NCI-H1694 treated with DMSO at 0.1 percent for 48 hours (cell line): ENCODE measurements around the gene ICAM3.
"Not testable (repeated sequence)": the region's sequence is repeated elsewhere in the genome, so short reads cannot be mapped to it uniquely, and the experiment has no call there.

ENCODE experiments used
- DNase-seq: peaks from one replicate; lab custom pipeline; 2025; lab: John Stamatoyannopoulos, UW

The ICAM3 gene, protein sequence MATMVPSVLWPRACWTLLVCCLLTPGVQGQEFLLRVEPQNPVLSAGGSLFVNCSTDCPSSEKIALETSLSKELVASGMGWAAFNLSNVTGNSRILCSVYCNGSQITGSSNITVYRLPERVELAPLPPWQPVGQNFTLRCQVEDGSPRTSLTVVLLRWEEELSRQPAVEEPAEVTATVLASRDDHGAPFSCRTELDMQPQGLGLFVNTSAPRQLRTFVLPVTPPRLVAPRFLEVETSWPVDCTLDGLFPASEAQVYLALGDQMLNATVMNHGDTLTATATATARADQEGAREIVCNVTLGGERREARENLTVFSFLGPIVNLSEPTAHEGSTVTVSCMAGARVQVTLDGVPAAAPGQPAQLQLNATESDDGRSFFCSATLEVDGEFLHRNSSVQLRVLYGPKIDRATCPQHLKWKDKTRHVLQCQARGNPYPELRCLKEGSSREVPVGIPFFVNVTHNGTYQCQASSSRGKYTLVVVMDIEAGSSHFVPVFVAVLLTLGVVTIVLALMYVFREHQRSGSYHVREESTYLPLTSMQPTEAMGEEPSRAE

DNA sequence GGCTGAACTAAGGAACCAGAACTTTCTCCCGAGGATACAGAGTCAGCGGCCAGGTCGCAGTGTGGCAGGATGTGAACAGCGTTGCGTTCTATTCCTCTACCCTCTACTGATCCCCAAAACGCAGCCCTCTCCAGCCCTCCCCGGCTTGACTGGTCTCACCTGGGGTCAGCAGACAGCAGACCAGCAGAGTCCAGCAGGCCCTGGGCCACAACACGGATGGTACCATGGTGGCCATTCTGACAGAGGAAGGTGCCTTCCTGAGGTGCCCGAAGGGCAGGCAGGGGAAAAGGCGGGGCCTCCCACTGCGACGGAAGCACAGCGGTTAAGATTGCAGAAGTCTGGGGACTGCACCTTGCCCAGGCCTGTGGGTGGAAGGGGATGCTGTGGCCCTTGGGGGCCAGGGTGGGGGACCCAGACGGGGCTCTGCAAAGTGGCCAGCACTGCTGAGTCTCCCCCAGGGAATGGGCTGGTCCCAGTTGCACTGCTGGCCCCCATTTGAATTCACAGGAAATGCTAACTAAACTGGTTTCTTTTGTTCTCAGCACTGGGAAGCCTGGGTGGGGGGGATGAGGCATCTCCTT lies at the start of gene ICAM3:
Gene ICAM3 (minus strand): TSS at position 245 of the 581 bp plus-strand sequence. CDS start 10 bp downstream, at position 235.
- no peak for DNase-seq

DNA sequence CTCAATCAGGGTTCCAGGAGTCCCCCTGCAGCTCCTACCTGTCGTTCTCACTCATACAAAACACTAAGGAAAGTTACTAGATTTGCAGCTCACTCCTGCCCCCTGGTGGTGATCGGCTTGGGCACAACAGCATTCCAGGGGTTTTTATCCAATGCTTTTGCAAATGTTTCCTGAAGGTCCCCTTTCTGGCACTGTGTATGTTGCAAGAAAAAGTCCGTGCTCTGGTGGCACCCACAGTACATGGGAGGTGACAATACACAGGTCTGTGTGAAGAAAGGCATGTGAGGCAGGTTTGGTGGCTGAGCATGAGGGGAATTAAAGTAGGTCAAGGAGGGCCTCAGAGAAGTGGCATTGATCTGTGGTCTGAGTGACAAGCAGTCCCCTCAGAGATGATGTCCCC lies 49.5 kb upstream of the ICAM3 start:
- DNase-seq, result peak; percentile 68

DNA sequence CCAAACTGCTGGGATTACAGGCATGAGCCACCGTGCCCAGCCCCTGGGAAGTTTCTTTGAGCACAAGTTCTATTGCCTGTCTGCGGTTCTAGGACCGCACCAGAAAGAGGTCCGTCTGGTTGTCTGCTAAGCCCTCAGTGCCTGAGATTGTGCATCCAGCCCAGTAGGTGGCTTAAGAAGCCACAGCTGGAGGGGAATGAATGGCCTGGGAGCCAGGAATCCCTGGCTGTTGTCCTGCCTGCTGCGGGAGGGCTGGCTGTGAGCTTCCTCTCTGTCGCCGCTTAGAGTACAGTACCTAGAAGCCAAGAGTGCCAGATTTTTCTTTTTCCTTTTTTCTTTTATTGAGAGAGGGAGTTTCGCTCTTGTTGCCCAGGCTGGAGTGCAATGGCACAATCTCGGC lies 45.2 kb upstream of the ICAM3 start:
- no peak for DNase-seq

DNA sequence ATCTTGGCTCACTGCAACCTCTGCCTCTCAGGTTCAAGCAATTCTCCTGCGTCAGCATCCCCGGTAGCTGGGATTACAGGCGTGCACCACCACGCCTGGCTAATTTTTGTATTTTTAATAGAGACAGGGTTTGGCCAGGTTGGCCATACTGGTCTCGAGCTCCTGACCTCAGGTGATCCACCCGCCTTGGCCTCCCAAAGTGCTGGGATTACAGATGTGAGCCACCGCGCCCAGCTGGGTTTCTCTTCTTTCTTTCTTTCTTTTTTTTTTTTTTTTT lies 43.7 kb upstream of the ICAM3 start:
- DNase-seq, result not testable (repeated sequence)

DNA sequence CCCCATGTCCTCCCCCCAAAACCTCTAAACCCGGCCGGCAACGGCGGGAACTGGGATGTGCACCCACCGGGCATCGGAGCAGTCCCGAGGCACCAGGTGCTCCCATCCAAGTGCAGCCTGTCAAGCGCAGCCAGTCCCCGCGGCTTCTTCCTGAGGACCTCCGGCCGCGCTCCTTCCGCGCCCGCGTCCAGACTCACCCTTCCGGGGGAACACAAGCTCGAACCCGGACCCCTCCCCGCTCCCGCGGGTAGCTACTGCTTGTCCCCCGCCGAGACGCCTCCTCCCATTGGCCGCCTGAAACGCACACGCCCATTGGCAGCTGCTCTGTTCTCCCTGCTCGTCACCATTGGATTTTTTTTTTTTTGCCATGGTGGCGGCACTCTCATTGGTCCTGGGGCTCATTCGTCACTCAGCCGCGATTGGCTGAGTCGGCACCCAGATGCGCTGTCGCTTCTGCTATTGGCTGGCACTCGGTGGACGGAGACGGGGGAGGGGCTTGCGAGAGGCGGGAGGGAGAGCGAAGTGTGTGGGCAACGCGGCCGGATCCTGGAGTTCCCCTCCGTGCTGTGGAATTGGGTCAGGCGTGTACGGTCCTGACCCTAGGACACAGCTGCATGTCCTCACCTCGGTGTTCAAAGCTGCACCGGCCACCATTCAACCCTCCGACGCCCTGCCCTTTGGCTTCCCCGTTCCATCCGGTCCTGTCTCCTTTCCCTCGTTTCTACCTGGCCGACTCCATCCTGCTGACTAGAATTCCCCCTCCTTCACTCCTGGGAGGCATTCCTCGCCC lies 41.1 kb upstream of the ICAM3 start, which contains the start of gene TYK2:
Gene TYK2 (minus strand): TSS at position 260 of the 790 bp plus-strand sequence. CDS start 2,166 bp downstream, outside the sequence.
- peak; percentile 95 for DNase-seq

DNA sequence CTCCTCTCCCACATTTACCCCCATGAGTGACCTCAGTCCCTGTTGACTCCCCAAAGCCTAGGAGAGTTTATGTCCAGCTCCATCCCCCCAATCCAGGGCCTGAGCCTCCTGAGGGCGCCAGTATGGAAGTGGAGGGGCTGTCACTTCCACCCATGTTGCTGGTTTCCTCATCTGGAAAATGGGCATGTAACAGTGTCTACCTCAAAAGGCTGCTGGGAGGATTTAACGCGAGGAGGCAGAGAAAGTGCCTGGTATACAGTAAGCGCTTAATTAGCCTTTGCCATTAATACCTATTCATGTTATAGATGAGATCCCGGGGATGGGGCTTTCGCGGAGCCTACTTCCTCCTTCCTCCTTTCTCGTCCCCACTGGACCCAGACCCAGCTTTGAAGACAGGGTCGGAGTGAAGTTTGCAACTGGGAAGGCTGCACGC lies 40.5 kb upstream of the ICAM3 start:
- DNase-seq, result no peak

DNA sequence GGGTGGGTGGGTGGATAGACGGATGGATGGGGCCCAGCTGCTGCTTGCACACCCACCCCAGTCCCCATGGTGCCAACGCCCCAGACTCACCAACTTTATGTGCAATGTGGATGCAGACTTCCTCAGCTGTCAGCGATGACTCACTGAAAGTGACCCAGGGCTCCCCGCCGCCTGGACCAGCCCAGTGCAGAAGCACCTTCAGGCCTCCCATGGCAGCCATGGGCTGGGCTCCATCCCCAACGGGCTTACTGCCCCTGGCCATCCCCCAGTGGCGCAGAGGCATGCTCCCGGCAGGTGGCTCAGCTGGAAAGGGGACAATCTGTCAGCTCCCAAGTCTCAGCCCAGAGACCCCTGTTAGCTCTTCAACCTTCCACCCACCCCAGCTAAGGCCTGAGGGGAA lies 38.7 kb upstream of the ICAM3 start:
- no peak for DNase-seq

DNA sequence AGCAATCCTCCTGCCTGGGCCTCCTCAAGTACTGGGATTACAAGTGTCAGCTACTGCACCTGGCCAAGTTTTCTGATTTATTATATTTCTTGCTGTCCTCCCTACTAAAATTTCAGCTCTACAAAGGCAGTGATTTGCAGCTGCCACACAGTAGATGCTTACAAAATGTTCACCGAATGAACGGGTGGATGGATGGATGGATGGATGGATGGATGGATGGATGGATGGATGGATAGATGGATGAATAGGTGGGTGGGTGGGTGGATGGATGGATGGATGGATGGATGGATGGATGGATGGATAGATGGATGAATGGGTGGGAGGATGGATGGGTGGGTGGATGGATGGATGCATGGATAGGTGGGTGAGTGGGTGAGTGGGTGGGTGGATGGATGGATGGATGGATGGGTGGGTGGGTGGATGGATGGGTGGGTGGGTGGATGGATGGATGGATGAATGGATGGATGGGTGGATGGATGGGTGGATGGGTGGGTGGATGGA lies 37.8 kb upstream of the ICAM3 start:
- DNase-seq, result not testable (repeated sequence)

DNA sequence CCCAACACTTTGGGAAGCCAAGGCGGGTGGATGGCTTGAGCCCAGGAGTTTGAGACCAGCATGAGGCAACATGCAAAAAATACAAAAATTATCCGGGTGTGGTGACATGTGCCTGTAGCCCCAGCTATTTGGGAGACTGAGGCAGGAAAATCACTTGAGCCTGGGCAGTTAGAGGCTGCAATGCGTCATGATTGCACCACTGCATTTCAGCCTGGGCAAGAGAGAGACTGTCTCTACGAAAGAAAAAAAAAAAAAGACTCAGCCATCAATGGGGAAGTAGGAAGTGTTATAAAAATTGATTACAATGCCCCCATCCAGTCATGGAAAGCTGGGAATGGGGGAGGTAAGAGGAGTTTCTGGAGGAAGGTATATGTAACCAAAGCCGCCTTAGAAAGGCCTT lies 35.5 kb upstream of the ICAM3 start:
- no peak for DNase-seq

DNA sequence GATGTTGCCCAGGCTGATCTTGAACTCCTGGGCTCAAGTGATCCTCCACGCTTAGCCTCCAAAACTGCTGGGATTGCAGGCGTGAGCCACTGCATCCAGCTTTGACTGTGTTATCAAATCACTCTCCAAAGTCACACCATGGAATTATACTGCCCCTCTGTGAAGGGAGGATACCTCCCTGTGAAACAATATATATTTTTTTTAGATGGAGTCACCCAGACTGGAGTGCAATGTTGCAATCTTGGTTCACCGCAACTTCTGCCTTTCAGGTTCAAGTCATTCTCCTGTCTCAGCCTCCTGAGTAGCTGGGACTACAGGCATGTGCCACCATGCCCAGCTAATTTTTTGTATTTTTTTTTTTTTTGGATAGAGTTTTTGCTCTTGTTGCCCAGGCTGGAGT lies 33.3 kb upstream of the ICAM3 start:
- no peak for DNase-seq

DNA sequence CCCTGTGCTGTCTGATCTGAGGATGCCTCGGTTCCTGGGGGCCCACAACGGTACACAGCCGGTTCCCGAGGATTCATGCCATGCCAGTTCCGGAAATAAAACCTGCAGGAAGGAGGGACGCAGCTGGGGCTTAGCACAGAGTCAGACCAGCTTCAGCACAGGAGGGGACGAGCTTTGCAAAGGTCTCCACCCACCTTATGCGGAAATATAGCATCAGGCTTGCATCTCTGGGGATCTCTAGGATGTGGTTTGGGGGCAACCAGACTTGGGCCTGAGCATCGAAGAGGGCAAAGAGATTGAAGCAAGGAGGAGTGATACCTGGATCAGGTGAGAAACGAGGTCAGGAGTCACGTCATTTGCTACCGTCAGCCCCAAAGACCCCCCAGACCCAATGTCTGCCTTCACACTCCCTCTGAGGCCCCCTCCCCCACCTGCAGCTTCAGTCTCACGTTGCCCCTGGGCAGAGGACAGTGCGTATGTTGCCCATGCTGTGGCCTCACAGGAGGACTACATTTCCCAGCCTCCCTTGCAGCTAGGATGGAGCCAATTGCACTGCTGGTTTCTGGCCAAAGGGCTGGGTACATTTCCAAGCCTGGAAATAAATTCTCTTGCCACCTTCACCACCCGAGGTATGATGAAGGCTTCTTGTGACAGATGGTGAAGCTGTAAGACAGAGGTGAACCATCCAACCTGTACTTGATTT lies 28.8 kb upstream of the ICAM3 start:
- DNase-seq, result no peak

DNA sequence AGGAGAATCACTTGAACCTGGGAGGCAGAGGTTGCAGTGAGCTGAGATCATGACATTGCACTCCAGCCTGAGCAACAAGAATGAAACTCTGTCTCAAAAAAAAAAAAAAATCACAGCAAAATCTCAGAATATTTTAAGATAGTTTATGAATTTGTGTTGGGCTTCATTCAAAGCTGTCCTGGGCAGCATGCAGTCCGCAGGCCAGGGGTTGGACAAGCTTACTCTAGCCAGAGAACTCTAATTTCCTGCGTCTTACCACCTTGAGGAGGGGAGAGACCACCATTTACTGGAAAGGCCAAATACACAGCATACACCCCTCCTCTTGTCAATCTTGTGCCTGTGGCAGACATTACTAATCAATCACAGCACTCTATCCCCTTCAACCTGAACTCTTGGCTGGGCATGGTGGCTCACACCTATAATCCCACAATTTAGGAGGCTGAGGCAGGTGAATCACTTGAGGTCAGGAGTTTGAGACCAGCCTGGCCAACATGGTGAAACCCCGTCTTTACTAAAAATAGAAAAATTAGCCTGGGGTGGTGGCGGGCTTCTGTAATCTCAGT lies 27.6 kb upstream of the ICAM3 start:
- DNase-seq, result not testable (repeated sequence)

DNA sequence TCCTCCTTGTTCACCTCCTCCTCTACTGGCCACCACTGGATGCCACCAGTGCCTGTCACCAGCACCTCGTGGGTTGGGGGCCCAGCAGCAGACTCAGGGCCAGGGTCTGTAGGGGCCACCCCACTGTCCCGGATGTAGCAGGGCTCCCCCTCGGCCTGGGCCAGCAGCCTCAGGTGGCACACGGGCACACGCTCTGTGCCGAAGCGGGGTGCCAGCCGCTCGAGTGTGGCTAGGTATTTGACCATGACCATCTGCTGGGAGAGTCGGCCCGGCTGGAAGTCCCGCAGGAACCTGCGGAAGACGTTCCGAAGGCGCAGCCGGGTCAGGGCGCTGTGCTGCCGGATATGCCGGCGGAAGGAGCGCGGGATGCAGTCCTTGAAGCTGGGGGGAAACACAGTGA lies 26.1 kb upstream of the ICAM3 start:
- no peak for DNase-seq

DNA sequence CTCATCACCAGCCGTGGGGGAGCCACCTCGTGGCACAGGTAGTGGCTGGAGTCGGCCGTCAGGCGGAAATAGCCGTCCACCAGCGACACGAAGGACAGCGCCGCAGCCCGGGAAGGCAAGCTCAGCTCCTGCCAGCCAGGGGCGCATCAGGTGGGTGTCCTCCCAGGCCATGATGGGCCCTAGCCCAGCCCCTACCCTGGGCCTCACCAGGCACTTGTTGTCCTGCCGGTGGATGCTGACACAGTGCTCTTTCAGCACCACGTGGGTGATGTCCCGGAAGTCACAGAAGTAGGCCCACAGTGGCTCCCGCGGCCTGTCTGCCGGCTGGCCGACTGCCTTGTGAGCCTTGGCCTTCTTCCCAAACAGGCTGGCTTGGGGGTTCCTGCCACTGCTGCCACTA lies 25.2 kb upstream of the ICAM3 start:
- no peak for DNase-seq

DNA sequence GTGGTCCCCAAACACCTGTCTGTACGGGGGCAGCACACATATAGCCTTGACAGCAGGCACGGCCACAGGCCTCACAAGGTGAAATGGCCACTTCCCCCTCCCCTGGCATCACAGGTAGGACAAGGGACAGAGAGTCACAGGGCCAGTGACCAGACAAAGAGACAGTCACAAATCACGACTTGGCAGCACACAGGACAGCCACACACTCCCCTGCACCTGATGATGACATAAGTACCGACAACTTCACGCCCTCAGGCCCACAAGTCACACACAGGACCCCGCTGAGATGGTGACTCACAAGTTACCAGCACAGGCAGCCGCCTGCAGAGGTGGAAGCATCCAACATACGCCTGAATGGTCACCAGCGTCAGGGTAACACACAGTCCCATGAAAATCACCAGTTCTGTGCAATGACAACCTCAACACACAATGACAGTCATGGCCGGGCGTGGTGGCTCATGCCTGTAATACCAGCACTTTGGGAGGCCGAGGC lies 24.4 kb upstream of the ICAM3 start:
- DNase-seq, result no peak

DNA sequence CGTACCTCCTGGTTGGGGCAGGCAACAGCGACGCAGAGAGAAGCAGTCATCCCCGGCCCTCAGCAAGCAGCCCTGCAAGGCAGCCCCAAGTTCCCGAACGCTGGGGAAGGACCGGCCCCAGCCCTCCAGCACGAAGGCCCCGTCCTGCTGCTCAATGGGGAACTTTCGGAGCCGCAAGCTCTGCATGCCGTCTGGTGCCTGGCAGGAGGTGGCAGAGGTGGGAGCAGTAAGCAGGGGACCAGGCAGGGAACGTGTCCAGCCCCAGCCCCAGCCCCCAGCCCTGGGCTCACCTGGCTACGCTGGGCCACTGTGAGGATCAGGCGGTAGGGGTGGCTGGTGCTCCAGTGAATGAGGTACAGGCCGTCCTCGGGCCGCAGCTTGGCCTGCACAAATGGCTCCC lies 22.8 kb upstream of the ICAM3 start:
- no peak for DNase-seq

DNA sequence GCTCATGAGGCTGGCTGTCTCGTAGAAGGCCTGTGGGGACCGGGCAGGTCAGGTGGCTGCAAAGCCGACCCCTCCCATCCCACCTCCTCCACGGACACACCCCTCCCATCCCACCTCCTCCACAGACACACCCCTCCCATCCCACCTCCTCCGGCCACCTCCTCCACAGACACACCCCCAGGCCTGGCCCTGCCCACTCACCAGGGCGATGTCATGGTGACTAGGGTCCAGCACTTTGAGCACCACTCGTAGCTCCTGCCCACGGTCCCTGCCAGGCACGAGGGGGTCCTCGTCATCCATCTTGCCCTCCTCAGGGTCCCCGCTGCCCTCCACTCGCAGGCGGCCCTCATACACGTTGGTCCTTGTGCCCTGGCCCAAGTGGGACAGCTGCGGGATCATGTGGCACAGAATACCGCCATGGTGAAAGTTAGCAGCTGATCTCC lies 22.2 kb upstream of the ICAM3 start:
- DNase-seq, result no peak

DNA sequence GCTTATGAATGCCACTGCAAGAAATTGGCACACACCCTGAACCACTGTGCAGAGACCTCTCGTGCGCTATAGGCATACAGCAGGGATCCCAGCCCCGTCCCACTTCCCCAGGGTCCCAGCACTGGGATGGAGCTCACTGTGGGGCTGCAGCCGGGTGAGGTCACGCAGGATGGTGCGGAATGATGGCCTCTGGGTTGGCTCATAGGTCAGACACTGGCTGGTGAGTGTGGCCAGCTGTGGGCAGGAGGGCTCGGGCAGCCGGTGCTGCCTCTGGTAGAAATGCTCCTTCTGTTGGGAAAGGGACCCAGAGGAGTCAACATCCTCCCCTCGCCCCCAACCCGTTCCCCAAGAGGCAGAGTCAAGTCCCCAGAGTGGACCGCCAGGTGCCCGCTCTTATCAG lies 17.0 kb upstream of the ICAM3 start:
- DNase-seq, result no peak

DNA sequence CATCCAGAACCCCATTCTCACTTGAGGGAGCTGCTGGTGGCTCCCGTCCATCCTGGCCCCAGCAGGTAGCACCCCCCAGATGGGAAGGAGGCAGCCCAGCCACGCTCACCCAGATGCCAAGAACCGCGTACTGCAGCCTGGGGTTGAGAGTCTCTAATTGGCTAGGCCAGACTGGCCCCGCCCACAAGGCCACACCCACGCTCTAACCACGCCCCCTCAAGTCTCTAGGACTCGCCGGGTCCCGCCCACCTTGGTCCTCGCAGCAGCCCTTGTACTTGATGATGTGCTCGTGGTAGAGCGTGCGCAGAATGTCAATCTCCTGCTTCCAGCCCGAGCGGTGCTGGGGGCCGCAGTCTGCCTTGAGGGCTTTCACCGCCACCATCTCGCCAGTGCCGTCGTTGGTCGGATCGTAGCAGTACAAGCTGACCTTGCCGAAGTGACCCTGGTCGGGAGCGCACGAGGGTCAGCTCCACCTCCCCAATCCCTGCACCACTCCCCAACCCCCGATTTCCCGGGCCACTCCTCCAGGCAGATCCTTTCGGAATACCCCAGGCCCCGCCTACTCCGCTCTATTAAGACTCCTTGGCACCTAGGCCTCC lies 14.5 kb upstream of the ICAM3 start:
- DNase-seq, result no peak

DNA sequence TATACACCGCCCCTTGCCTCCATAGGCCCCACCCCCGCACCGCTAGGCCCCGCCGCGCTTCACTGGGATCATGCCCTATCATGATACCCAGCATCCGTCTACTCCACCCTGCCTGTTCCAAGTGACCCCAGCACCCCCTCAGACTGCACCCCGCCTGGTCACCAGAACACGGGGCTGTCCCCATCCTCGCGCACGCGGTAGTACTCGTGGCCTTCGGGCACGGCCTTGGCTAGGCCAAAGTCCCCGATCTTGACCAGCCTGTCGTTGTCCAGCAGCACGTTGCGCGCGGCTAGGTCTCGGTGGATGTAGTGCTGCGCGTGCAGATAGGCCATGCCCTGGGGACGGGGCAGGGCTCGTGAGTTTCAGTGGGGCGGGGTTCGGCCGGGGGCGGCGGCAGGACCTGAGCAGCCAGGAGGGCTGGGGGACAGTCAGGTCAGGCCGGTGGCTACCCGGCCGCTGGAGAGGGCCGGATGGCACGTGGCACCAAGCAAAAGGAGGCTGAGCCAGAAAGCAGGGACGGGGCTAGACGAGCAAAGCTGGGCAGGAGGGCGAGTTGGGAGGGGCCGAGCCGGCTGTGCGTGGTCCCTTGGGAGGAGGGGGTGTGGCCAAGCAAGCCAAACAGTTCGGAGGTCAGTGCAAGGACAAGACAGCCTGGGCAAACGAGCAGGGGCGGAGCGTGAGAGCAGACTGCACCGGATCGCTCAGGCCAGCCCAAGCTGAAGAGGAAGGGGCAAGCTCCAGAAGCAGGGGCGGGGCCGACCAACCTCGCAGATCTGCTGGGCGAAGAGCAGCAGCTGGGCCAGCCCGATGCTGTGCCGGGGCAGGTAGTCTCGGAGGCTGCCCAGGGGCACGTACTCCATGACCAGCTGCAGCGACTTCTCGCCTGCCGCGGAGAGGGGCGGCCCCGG lies 13.6 kb upstream of the ICAM3 start:
- no peak for DNase-seq
